HepG2 (cell line): Measurements from ENCODE around the gene FAM171A2. TPM values are rescaled to one million over a fixed set of nuclear protein-coding genes. Genes with fewer than 3 reads are reported as not detected.
A peak's percentile ranks its signal among the peaks of the same experiment; 100 is the strongest.

Experiments used
- HOXA9 ChIP-seq: sonication (generic); formaldehyde crosslinking; IDR thresholded peaks from 2 replicates; pipeline ENCODE4 v1.8.1; 2022; ENCODE audit warnings: missing genetic modification reagents, mild to moderate bottlenecking, moderate library complexity, borderline replicate concordance
- ISL2 ChIP-seq: sonication (generic); formaldehyde crosslinking; IDR thresholded peaks from 2 replicates; pipeline ENCODE4 v1.5.0; 2020; ENCODE audit warnings: missing genetic modification reagents
- POLR2AphosphoS2 ChIP-seq: IDR thresholded peaks from 2 replicates; pipeline ENCODE4 v1.6.1; 2011; ENCODE audit warnings: low read depth, low read length, improper control_type of control experiment
- PRMT3 ChIP-seq: sonication (generic); formaldehyde crosslinking; IDR thresholded peaks from 2 replicates; pipeline ENCODE4 v1.8.1; 2022; ENCODE audit warnings: low read depth, mild to moderate bottlenecking, moderate library complexity, missing genetic modification reagents, borderline replicate concordance
- SMARCC2 ChIP-seq: fragments of 450-650 bp; IDR thresholded peaks from 2 replicates; pipeline ENCODE4 v1.6.1; 2017; ENCODE audit warnings: antibody characterized with exemption, mild to moderate bottlenecking
- TCF7L2 ChIP-seq: IDR thresholded peaks from 2 replicates; pipeline ENCODE4 v1.6.1; 2011; ENCODE audit warnings: mild to moderate bottlenecking, low read depth, low read length, moderate library complexity
- USF2 ChIP-seq, 2 experiments: sonication (generic) in 1 of 2; formaldehyde crosslinking in 1 of 2; IDR thresholded peaks; 2 replicates each; pipeline versions ENCODE4 v1.5.1 to v1.6.1; 2011 to 2020; ENCODE audit warnings: borderline replicate concordance in 1 of 2, low read depth in 1 of 2, low read length in 1 of 2, mild to moderate bottlenecking in 1 of 2, missing genetic modification reagents in 1 of 2, moderate library complexity in 1 of 2
- ZC3H4 ChIP-seq: sonication (generic); formaldehyde crosslinking; IDR thresholded peaks from 2 replicates; pipeline ENCODE4 v1.4.0; 2020; ENCODE audit warnings: missing genetic modification reagents, borderline replicate concordance
- ZNF564 ChIP-seq: sonication (generic); formaldehyde crosslinking; IDR thresholded peaks from 2 replicates; pipeline ENCODE4 v1.8.1; 2023; ENCODE audit warnings: mild to moderate bottlenecking, missing genetic modification reagents
- ZNF709 ChIP-seq: sonication (generic); formaldehyde crosslinking; IDR thresholded peaks from 2 replicates; pipeline ENCODE4 v1.5.0; 2020; ENCODE audit warnings: mild to moderate bottlenecking, missing genetic modification reagents
- ZXDC ChIP-seq: sonication (generic); formaldehyde crosslinking; IDR thresholded peaks from 2 replicates; pipeline ENCODE4 v1.5.0; 2020; ENCODE audit warnings: mild to moderate bottlenecking, missing genetic modification reagents
- polyA plus RNA-seq, 8 experiments: library from polyadenylated mRNA; depleted of rRNA in 3 of 8; stranded (reverse) in 7 of 8; unstranded in 1 of 8; fragments of >200 nt; fragmentation: Illumina TruSeq in 4 of 8; extraction: Trizol in 4 of 8; gene quantifications; 2 replicates each; pipeline versions ENCODE4 v1.2.1 to v1.2.3, GENCODE V29; 2011 to 2016; ENCODE audit warnings: low read depth in 4 of 8, missing spikeins in 1 of 8, mixed read lengths in 1 of 8; ENCODE audit not compliant: insufficient read depth in 1 of 8
- total RNA-seq, 5 experiments: library from RNA; depleted of rRNA; stranded (reverse); fragments of >200 nt; fragmentation: Illumina TruSeq; extraction: Trizol; gene quantifications; 2 replicates each; pipeline ENCODE4 v1.2.3, GENCODE V29; 2016; ENCODE audit warnings: low read depth in 1 of 5
- TF ChIP-seq, protein P1 (sequence below), 2 experiments: fragments of 450-650 bp in 1 of 2; sonication (generic) in 1 of 2; formaldehyde crosslinking in 1 of 2; IDR thresholded peaks; 2 replicates each; pipeline versions ENCODE4 v1.6.1 to v1.8.0; 2016 to 2022; ENCODE audit warnings: antibody characterized with exemption in 1 of 2, mild to moderate bottlenecking in 1 of 2, missing genetic modification reagents in 1 of 2
- TF ChIP-seq, protein P2 (sequence below): sonication (generic); formaldehyde crosslinking; IDR thresholded peaks from 2 replicates; pipeline ENCODE4 v1.8.0; 2022; ENCODE audit warnings: mild to moderate bottlenecking, missing genetic modification reagents, moderate library complexity

Gene FAM171A2
- total and polyA plus RNA-seq, 2 of the 13 experiments (the other 11 are each of a cell fraction or from before 2014, with no cell fraction given): 1.8 to 3.6 TPM

DNA sequence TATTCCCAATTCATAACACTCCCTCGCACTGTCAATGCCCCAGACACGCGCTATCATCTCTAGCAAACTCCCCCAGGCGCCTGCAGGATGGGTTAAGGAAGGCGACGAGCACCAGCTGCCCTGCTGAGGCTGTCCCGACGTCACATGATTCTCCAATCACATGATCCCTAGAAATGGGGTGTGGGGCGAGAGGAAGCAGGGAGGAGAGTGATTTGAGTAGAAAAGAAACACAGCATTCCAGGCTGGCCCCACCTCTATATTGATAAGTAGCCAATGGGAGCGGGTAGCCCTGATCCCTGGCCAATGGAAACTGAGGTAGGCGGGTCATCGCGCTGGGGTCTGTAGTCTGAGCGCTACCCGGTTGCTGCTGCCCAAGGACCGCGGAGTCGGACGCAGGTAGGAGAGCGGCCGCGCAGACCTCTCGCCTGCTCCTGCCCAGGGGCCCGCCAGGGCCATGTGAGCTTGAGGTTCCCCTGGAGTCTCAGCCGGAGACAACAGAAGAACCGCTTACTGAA lies 18.7 kb downstream of the FAM171A2 start, which contains the start of gene GRN (continued):
- TF ChIP-seq, protein P1, sequence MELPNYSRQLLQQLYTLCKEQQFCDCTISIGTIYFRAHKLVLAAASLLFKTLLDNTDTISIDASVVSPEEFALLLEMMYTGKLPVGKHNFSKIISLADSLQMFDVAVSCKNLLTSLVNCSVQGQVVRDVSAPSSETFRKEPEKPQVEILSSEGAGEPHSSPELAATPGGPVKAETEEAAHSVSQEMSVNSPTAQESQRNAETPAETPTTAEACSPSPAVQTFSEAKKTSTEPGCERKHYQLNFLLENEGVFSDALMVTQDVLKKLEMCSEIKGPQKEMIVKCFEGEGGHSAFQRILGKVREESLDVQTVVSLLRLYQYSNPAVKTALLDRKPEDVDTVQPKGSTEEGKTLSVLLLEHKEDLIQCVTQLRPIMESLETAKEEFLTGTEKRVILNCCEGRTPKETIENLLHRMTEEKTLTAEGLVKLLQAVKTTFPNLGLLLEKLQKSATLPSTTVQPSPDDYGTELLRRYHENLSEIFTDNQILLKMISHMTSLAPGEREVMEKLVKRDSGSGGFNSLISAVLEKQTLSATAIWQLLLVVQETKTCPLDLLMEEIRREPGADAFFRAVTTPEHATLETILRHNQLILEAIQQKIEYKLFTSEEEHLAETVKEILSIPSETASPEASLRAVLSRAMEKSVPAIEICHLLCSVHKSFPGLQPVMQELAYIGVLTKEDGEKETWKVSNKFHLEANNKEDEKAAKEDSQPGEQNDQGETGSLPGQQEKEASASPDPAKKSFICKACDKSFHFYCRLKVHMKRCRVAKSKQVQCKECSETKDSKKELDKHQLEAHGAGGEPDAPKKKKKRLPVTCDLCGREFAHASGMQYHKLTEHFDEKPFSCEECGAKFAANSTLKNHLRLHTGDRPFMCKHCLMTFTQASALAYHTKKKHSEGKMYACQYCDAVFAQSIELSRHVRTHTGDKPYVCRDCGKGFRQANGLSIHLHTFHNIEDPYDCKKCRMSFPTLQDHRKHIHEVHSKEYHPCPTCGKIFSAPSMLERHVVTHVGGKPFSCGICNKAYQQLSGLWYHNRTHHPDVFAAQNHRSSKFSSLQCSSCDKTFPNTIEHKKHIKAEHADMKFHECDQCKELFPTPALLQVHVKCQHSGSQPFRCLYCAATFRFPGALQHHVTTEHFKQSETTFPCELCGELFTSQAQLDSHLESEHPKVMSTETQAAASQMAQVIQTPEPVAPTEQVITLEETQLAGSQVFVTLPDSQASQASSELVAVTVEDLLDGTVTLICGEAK (IDR thresholded peaks at IDR 0.05): no peak
- TF ChIP-seq, protein P1 (CRISPR knock-in tag; IDR thresholded peaks at IDR 0.05): peak; percentile 61; the same call in 1 of the 2 replicates
- TF ChIP-seq POLR2AphosphoS2 (no peak), ISL2 (peak; percentile 18; the same call in 1 of the 2 replicates), ZNF709 (no peak), PRMT3 (CRISPR knock-in tag) (no peak), ZC3H4 (CRISPR knock-in tag) (no peak), SMARCC2 (no peak), HOXA9 (CRISPR knock-in tag) (no peak), TCF7L2 (no peak), ZNF564 (0 out of 2 replicates have a peak, but pooled peaks have one; percentile 20), USF2 (IDR thresholded peaks at IDR 0.05; ENCODE audit: low read depth, low read length) (peak; percentile 99), USF2 (CRISPR knock-in tag; IDR thresholded peaks at IDR 0.05; ENCODE audit: borderline replicate concordance) (peak; percentile 99; the same call in 1 of the 2 replicates), ZXDC (CRISPR knock-in tag) (no peak)
- TF ChIP-seq, protein P2, sequence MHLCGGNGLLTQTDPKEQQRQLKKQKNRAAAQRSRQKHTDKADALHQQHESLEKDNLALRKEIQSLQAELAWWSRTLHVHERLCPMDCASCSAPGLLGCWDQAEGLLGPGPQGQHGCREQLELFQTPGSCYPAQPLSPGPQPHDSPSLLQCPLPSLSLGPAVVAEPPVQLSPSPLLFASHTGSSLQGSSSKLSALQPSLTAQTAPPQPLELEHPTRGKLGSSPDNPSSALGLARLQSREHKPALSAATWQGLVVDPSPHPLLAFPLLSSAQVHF: no peak
